HG02970 (cell line): ENCODE results near the gene SART3.
A peak's percentile ranks its signal among the peaks of the same experiment; 100 is the strongest.
"Not testable (repeated sequence)": the region's sequence is repeated elsewhere in the genome, so short reads cannot be mapped to it uniquely, and the experiment has no call there.

Experiments
- ATAC-seq: cut with Tn5 transposase; IDR thresholded peaks from one replicate; pipeline ENCODE4 v1.9.1; 2021; ENCODE audit warnings: mild to moderate bottlenecking, moderate library complexity, moderate number of reproducible peaks; ENCODE audit not compliant: unreplicated experiment, low FRiP score

SART3 gene

DNA sequence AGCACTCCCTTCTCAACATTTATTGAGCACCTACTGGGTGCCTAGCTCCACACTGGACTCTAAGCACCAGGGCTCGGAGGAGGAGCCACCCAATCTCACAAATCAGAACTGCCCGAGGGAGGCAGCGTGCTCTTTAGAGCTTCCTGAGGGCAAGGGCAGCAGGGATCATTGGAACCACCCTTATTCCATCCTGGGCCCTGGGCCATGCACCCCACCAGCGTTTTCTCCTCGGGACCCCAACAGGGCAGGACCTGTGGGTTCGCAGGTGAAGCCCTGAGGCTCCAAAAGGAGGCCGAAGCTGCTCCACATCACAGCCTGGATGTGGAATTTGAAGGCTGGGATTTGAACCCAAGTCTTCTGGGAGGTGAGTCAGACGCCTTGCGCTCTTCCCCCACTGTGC, 21.5 kb upstream of the SART3 start:
- no peak for ATAC-seq

DNA sequence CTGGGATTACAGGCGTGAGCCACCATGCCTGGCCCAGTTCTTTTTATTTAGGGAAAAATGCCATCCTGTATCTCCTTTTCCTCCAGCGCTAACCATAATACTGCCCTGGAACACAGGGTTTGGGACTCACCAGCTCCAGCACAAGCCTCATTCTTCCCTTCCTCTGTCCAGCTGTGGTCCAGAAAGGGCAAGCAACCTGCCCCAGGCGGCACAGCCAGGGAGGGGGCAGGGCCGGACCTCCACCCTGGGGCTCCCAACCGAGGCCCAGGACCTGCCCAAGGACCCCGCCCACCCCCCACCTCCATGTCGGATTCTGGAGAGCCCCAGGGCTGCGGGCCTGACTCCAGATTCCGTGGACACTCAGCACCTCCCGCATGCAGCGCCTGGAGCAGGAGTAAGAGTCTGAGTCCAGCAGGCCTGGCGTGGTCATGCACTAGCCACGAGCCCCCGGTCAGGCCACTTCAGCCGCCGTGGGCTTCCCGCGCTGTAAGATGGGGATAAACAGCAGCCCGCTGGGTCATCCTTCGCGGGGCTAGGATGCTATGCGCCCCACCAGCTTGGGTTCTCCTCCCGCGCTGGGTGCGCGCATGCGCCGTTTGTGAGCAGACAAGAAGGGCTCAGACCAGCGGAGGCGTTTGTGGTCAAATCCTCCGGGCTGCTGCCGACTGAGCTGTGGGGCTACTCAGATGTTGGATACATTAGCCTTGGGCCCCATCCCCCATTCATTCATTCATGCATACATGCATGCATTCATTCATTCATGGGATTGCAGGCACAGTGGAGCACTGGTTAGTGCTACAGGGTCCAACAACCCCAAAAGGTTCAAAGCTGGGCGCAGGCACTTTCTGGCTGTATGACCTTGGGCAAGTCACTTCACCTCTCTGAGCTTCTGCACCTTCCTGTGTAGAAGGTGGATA, 20.6 kb upstream of the SART3 start:
- ATAC-seq: no peak

DNA sequence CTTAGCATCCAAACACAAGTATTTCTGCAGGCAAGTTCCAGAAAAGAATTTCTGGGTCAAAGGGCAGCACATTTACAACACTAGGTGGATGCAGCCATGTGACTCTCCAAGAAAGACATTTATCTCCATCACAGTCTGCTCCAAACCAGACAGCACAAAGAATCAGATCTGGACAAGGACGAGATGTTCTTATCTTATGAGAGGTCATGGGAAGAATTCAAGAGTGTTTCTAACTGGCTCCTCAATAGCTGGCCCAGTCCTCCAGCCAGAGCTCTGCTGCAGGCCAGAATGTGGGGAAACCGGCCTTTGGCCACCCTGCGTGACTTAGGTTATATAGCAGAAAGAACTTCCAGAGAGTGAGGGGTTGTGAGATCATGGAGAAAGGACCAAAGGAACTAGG, 19.6 kb upstream of the SART3 start:
- no peak for ATAC-seq

DNA sequence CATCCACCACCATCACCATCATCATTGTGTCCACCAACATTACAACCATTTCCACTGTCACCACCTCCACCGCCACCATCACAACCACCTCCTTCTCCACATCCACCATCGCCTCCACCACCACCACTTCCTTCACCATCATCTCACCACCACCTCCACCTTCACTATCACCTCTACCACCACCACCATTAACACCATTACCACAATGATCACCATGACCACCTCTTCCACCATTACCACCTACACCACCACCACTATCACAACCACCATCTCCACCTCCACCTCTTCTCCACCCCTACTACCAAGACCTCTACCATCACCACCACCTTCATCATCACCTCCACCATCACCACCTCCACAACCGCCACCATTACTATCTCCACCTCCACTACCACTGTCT, 17.8 kb upstream of the SART3 start:
- no peak for ATAC-seq

DNA sequence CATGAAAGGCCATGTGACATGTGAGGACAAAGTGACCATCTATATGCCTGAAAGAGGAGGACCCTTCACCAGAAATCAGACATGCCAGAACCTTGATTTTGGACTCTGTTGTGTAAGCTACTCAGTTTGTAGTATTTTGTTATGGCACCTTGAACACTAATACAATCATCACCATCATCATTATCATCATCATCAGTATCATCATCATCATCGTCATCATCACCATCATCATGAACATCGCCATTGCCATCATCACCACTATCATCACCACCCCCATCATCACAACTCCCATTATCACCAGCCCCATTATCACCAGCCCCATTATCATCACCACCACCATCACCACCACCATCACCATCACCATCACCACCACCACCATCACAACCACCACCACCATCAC, 17.3 kb upstream of the SART3 start:
- ATAC-seq: no peak

DNA sequence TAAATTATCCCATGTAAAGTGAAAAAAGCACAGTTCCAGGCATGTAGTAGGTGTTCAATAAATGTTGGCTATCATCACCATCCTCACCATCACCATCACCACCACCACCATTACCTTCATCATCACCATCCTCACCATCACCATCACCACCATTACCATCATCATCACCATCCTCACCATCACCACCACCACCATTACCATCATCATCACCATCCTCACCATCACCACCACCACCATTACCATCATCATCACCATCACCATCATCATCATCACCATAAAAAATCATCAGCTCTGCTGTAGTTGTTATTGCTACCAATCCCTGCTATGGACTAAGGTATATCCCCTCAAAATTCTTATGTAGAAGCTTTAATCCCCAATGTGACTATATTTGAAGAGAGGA, 16.5 kb upstream of the SART3 start:
- no peak for ATAC-seq

DNA sequence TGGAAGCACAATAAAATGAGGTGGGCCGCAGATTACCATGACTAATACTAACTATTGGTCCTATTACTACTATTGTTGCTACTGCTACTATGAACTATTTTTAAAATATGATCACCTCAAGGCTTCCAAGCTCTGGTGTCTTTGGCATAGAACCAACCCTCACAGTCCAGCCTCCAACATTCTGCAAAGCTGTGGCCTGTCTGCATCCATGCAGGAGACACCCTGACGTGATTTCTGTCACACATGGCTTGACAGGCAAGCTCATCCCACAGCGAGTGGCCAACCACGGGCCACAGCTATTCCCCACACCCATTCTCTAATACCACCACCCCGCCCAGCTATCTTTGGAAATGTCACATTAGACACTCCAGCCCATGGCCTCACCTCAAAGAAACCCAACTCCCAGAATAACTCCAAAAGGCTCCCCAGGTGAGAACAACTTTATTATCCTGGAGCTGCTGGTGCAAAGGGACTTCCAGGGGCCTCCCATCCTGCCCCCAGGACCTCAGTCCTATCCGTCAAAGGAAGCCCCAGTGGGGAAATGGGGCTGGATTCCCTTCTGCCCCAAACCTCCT, 15.8 kb upstream of the SART3 start:
- no peak for ATAC-seq

DNA sequence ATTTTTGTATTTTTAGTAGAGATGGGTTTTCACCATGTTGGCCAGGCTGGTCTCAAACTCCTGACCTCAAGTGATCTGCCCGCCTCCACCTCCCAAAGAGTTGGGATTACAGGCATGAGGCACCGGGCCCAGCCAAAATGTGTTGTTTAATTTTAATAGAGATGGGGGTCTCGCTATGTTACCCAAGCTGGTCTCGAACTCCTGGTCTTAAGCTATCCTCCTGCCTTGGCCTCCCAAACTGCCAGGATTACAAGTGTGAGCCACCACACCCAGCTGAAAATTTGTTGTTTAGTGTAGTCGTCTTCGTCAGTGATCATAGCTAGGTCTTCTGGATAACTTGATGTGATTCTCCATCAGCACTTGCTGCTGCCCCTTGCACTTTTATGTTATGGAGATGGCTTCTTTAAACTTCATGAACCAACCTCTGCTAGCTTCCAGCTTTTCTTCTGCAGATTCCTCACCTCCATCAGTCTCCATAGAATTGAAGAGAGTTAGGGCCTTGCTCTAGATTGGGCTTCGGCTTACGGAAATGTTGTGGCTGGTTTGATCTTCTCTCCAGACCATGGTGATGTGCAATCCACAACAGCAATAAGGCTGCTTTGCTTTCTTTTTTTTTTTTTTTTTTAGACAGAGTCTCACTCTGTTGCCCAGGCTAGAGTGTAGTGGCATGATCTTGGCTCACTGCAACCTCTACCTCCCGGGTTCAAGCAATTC, 14.4 kb upstream of the SART3 start:
- ATAC-seq: no peak

DNA sequence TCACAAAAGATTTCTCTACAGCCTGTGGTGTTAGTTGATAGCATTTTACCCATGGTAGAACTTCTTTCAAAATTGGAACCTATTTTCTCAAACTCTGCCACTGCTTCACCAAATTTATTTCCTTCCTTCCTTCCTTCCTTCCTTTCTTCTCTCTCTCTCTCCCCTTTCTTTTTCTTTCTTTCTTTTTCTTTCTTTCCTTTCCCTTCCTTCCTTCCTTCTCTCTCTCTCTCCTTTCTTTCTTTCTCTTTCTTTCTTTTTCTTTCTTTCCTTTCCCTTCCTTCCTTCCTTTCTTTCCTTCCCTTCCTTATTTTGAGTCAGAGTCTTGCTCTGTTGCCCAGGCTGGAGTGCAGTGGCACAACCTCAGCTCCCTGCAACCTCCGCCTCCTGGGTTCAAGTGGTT, 13.3 kb upstream of the SART3 start:
- ATAC-seq: not testable (repeated sequence)

DNA sequence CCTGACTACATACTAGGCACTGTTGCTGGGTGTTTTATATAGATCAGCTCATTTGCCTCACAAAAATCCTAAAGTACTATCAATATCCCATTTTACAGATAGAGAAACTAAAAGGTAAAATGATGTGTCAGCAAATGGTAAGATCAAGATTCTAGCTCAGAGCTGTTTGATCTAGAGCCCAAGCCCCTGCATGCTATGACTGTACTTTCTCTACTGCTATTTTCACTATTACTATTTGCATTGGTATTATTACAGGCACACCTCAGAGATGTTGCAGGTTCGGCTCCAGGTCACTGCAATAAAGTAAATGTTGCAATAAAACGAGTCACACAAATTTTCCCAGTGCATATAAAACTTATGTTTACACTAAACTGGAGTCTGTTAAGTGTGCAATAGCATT, 12.3 kb upstream of the SART3 start:
- ATAC-seq: no peak

DNA sequence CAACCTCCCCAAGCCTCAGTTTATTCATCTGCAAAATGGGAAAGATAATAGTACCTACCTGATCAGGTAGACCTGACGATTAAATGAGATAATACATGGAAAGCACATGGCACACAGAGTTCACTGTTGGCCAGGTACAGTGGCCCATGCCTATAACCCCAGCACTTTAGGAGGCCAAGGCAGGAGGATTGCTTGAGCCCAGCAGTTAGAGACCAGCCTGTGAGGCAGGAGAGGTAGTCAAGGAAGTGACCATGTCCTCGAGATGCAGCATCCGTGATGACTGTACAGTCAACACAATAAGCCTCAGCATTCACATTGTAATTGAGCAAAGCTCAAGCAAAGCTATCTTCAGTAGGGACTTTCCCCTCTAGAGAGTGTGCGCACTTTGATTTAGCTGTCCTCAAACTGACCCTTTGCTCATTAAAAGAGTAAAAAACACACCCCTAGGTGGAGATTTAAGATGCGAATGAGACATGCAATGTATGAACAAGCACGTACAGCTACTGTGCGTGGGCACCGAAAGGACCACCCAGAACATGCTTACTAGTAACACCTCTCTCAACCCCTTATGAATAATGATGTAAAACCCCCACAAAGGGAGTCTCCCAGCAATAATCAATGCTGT, 11.3 kb upstream of the SART3 start:
- no peak for ATAC-seq

DNA sequence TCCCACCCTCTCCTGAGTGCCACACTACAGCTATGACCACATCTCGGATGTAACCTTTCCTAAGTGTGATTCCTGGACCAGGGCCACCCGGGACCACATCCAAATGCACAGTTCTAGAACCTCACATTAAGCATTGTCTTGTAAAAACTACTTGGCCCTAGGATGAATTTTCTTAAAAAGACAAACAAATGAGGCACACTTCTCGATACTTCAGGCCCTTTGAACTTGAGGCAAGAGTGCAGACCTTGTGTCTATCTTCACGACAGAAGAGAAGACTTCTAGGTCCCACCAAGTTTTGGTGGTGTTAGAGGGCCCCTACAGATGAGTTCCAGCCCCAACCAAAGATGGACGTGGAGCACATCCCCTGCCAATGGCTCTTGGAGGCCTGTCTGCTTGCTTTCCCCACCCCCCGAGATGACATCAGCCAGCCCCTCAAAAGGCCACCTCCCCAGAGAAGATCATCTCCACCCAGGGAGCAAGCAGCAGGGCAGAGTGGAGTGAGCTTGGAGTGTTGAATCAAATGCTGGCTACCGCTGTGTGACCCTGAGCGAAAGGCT, 10.7 kb upstream of the SART3 start:
- no peak for ATAC-seq

DNA sequence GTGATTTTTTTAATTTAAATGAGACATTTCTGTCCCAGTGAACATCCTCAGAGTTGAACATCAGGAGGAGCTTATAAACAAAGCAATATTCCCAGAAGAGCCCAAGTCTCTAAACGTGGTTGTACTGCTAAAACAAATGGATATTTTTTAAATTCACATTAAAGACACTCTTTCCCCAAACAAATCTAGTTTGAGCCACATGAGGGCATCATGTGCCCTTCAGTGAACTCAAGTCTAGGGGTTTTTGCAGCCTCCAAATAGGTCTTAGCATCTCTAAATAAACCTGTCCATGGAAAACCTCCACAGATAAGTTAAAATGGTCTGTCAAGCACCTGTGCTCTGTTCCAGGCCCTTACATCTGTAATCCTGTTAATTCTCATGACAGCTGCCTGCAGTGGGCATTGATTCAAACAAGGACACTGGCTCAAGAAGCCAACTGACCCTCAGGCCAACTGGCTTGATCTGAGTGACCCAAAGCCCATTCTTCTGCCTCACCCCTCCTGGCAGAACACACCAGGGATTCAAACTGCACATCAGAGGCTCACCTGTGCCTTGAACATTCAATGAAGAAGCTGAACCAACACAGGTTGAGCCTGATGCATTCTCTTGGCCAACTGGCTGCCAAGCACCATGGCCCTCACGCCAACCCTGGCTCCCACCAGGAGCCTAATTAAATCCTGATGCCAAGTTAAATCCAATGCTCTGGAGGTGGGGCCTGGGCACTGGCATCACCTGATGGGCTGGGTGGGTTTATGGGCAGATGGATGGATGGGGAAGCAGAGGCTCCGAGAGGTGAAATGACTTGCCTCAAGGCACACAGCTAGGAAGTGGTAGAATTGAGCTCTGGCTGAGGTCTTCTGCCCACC, 10.0 kb upstream of the SART3 start:
- ATAC-seq: no peak

DNA sequence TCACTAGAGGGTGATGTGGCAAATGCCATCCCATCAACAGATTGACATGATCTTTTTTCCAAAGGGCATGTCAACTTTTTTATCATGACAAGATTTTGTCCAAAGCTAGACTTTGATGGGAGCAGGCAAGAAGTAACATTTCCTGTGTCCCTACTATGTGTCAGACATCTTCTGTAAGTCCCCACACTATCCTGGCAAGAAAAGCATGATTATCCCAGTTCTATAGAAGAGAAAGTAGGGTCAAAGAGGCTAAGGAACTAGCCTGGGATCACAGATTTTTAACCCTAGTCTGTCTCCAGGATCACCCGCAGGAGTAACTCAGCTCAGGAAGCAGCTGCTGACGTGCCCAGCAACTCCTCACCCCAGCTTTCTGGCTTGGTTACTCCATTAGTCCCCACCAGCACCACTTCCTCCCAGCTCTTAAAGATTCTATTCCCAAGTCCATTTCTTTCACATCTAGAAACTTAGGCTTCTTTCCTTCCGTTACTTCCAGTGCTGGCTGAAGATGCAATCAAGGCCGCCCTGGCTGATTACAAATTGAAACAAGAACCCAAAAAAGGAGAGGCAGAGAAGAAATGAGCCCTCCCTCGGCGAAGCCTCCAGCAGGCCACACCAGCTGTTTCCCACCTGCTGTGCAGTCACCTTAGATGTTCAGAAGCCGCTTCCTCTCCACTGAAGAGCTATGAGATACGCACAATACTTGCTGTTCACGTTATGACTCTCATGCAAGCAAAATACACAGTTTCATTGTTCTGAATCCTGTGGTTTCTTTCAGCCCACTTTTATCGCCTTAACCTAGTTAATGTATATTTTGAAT, 7.6 kb upstream of the SART3 start:
- ATAC-seq: peak; percentile 76

DNA sequence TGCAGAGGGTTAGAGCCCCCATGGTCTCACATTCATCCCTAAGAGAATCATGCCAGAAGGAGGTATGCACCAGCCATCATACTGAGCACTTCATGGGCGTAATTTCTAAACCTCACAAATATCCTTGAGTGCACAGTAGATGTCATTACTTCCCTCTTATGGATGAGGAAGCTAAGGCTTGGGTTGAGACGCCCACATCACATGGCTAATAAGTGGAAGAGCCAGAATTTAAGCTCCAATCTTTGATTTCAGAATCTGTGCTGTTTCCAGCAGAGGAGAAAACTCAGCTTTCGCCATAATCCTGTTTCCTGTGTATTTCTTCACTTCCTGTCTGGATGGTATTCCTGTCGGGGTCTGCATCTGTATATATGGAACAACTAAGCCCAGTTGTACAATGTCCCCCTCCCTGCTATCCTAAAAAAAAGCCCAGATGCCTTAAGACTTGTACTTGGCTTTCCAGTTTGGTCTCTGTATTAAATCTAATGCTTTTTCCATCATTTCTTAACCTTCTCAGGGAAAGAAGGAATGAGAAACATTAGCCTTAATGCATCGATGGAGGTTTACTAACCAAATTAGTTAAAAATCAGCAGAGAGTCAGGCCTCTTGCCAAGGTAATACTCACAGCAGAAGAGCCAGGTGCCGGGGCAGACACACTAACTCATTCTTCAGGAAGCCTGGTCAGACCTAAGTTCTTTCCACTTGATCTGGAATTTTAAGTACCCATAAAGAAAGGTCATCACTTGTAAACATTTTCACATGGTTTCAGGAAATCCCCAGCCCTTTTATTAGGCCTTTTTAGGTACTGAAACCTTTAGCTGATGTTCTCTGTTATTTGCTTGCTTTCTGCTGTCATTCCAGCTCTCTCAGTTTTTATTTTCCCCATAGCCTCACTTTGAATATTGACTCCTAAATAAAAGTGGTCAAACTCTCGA, 6.7 kb upstream of the SART3 start:
- no peak for ATAC-seq

DNA sequence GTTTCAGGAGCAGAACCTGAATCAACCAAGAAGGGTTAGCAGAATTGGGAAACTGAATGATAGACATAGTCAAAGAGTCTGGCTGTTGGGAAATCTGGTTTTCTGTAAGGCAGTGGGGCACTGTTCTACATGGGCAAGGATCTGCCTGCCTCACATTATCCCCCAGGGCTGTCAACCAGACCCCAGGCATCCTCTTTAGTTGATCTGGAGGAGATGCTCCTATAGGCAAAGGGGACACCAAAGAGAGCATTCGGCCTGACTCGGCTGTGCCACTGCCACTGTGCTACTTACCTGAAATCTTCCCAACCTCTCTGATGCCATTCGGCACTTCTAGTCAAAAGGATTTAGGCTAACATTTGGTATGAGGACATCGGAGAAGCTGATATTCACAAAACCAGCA, 5.5 kb upstream of the SART3 start:
- ATAC-seq: no peak

DNA sequence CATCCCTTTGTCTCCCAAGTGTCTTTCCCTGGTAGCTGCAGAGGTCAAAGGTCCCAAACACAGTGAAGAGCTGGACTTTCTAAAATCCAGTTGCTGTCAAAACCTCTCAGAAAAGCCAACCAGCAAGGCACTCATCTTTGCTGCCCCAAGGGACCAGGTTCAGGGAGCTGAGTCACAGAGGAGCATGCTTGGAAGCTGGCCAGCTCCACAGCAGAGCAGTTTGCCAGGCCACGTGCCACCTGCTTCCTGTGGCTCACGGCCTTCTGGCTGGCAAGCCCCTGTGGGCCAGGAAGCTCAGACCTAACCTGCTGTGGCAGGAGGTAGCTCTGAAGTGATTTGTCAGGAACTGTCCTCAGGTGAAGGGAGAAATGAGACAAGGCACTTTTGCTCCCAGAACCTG, 5.0 kb upstream of the SART3 start:
- ATAC-seq: no peak

DNA sequence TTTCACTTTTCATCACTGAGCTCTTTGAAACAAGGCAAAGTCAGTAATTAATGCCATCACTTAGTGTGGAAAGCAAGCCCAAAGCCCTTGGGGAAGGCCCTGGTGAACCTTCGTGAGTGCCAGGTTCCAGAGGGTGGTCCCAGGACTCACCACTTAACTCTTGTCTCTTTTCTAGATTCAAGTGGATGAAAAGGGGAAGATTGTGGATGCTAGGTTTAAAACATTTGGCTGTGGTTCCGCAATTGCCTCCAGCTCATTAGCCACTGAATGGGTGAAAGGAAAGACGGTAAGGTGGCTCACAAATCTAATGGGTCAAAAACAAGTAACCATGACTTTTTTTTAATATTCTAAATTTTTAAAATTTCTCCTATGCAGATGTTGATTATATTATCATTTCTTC, 4.2 kb upstream of the SART3 start:
- ATAC-seq: no peak
